ENCODE results near the gene VPS13D.

- TF ChIP-seq POLR2A (IDR thresholded peaks at IDR 0.05; ENCODE audit: low read length) (no peak), GATA1 (IDR thresholded peaks at IDR 0.05; ENCODE audit: low read depth, low read length) (no peak)
Measured at GRCh38 chr1:12554521-12555305, 324.9 kb downstream of the VPS13D start.

Measured in erythroblast (primary cell).